Activated CD4-positive, alpha-beta T cell treated with anti-CD3 and anti-CD28 coated beads, Interleukin-2, Interleukin-6, amounts not matched to agents 100 ng/mL and 50 ng/mL, durations not matched to agents 16 hours and 8 hours (primary cell): ENCODE measurements around the gene HTR5A.

Experiments used
- DNase-seq: peaks from one replicate; pipeline ENCODE4 v3.0.0-alpha.2; 2020

Gene HTR5A

GRCh38 chr7:155093596-155093995, 23.5 kb downstream of the HTR5A start:
- no peak for DNase-seq

- DNase-seq: no peak
These were observed 24.6 kb downstream of the HTR5A start for GRCh38 chr7:155094636-155095135.

GRCh38 chr7:155097338-155097737, 27.2 kb downstream of the HTR5A start:
- no peak for DNase-seq

- DNase-seq: no peak
These were observed 33.7 kb downstream of the HTR5A start for GRCh38 chr7:155103839-155104238.

- no peak for DNase-seq
These were observed 34.8 kb downstream of the HTR5A start for GRCh38 chr7:155104913-155105312.

GRCh38 chr7:155106356-155106755, 36.2 kb downstream of the HTR5A start:
- DNase-seq: no peak

- no peak for DNase-seq
These were observed 37.0 kb downstream of the HTR5A start for GRCh38 chr7:155107126-155107525.

- no peak for DNase-seq
These were observed 38.2 kb downstream of the HTR5A start for GRCh38 chr7:155108144-155108901.

- no peak for DNase-seq
These were observed 39.0 kb downstream of the HTR5A start for GRCh38 chr7:155109121-155109520.

- no peak for DNase-seq
These were observed 45.2 kb downstream of the HTR5A start for GRCh38 chr7:155115288-155115687.

- no peak for DNase-seq
These were observed 49.8 kb downstream of the HTR5A start for GRCh38 chr7:155119801-155120382.

- no peak for DNase-seq
These were observed 50.3 kb downstream of the HTR5A start for GRCh38 chr7:155120460-155120859.

- DNase-seq: no peak
These were observed 52.7 kb downstream of the HTR5A start for GRCh38 chr7:155122831-155123230.

GRCh38 chr7:155123413-155123812, 53.3 kb downstream of the HTR5A start:
- no peak for DNase-seq

- no peak for DNase-seq
These were observed 54.6 kb downstream of the HTR5A start for GRCh38 chr7:155124706-155125105.

GRCh38 chr7:155129186-155129585, 59.1 kb downstream of the HTR5A start:
- no peak for DNase-seq

GRCh38 chr7:155129789-155130188, 59.7 kb downstream of the HTR5A start:
- no peak for DNase-seq

GRCh38 chr7:155130493-155130892, 60.4 kb downstream of the HTR5A start:
- no peak for DNase-seq

GRCh38 chr7:155131090-155131489, 61.0 kb downstream of the HTR5A start:
- no peak for DNase-seq

GRCh38 chr7:155132431-155132830, 62.3 kb downstream of the HTR5A start:
- no peak for DNase-seq

- DNase-seq: no peak
These were observed 66.6 kb downstream of the HTR5A start for GRCh38 chr7:155136619-155137243.
